OCI-LY7 (cell line): ENCODE results near the gene KANSL3.

Experiments
- EZH2phosphoT487 ChIP-seq: fragments of 200-600 bp; sonication (generic); IDR thresholded peaks from 2 replicates; pipeline ENCODE4 v1.6.1; 2018; ENCODE audit warnings: low read depth, borderline replicate concordance, mild to moderate bottlenecking, mixed run types, antibody characterized with exemption, low read length, moderate library complexity, mixed read lengths
- TF ChIP-seq, protein P1 (sequence below): fragments of 200-600 bp; sonication (generic); conservative IDR thresholded peaks from 2 replicates; pipeline ENCODE4 v1.5.1; 2014; ENCODE audit warnings: mild to moderate bottlenecking, antibody characterized with exemption, low read length, moderate library complexity, mixed read lengths

DNA sequence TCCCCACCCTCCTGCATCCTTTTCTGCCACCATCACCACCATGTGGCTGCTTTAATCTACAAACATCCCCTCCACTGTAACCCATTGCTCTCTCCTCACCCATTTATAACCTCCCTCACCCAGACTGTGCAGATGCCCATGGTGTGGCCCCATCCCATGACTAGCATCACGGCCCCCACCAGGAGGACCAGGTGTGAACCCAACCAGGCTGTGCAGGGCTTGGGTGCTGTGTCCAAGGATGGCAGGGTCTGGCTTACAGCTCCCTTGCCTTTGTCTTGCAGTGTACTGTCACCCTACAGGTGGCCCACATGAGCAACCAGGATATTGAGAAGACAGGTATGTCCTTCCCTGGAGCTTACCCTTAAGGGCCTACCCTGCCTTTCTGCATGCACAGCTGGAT lies 11.2 kb upstream of the KANSL3 start:
- TF ChIP-seq, protein P1, sequence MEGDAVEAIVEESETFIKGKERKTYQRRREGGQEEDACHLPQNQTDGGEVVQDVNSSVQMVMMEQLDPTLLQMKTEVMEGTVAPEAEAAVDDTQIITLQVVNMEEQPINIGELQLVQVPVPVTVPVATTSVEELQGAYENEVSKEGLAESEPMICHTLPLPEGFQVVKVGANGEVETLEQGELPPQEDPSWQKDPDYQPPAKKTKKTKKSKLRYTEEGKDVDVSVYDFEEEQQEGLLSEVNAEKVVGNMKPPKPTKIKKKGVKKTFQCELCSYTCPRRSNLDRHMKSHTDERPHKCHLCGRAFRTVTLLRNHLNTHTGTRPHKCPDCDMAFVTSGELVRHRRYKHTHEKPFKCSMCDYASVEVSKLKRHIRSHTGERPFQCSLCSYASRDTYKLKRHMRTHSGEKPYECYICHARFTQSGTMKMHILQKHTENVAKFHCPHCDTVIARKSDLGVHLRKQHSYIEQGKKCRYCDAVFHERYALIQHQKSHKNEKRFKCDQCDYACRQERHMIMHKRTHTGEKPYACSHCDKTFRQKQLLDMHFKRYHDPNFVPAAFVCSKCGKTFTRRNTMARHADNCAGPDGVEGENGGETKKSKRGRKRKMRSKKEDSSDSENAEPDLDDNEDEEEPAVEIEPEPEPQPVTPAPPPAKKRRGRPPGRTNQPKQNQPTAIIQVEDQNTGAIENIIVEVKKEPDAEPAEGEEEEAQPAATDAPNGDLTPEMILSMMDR = no peak
- no peak for TF ChIP-seq EZH2phosphoT487
